NCI-H2107 (cell line): Measurements from ENCODE around the gene DNMT3B.
"Not testable (repeated sequence)": the region's sequence is repeated elsewhere in the genome, so short reads cannot be mapped to it uniquely, and the experiment has no call there.

Source experiments
- DNase-seq: peaks from one replicate; lab custom pipeline; 2025; lab: John Stamatoyannopoulos, UW

The DNMT3B gene

GRCh38 chr20:32792316-32792715 is 30.1 kb downstream of the DNMT3B start:
- DNase-seq: no peak

GRCh38 chr20:32792731-32793458 is 30.7 kb downstream of the DNMT3B start:
- no peak for DNase-seq

GRCh38 chr20:32796383-32796948 is 34.3 kb downstream of the DNMT3B start:
- no peak for DNase-seq

GRCh38 chr20:32796981-32797451 is 34.8 kb downstream of the DNMT3B start:
- DNase-seq: no peak

GRCh38 chr20:32797571-32797970 is 35.4 kb downstream of the DNMT3B start:
- not testable (repeated sequence) for DNase-seq

- no peak for DNase-seq
Observed at GRCh38 chr20:32798046-32798981, 36.1 kb downstream of the DNMT3B start.

- DNase-seq: no peak
Observed at GRCh38 chr20:32803092-32803491, 40.9 kb downstream of the DNMT3B start.

- no peak for DNase-seq
Observed at GRCh38 chr20:32804022-32804715, 42.0 kb downstream of the DNMT3B start.

GRCh38 chr20:32804817-32805216 is 42.6 kb downstream of the DNMT3B start:
- no peak for DNase-seq

- no peak for DNase-seq
Observed at GRCh38 chr20:32805721-32806120, 43.5 kb downstream of the DNMT3B start.

GRCh38 chr20:32806356-32806755 is 44.2 kb downstream of the DNMT3B start:
- no peak for DNase-seq

GRCh38 chr20:32807706-32808105 is 45.5 kb downstream of the DNMT3B start:
- no peak for DNase-seq

GRCh38 chr20:32808438-32808837 is 46.3 kb downstream of the DNMT3B start:
- no peak for DNase-seq

- no peak for DNase-seq
Observed at GRCh38 chr20:32809907-32810306, 47.7 kb downstream of the DNMT3B start.

- DNase-seq: no peak
Observed at GRCh38 chr20:32810941-32811340, 48.8 kb downstream of the DNMT3B start.

GRCh38 chr20:32811886-32812285 is 49.7 kb downstream of the DNMT3B start:
- no peak for DNase-seq

GRCh38 chr20:32819992-32820697 is 58.0 kb downstream of the DNMT3B start:
- no peak for DNase-seq

GRCh38 chr20:32820698-32821377 is 58.7 kb downstream of the DNMT3B start:
- no peak for DNase-seq

GRCh38 chr20:32822225-32822624 is 60.0 kb downstream of the DNMT3B start:
- no peak for DNase-seq

- no peak for DNase-seq
Observed at GRCh38 chr20:32823078-32823477, 60.9 kb downstream of the DNMT3B start.
